ENCODE measurements around the gene MAFG. TPM values are rescaled to one million over a fixed set of nuclear protein-coding genes. Genes with fewer than 3 reads are reported as not detected.

MAFG gene
- total and polyA plus RNA-seq, 2 of the 13 experiments (the other 11 are each of a cell fraction or from before 2014, with no cell fraction given): 14.5 to 20.0 TPM

DNA sequence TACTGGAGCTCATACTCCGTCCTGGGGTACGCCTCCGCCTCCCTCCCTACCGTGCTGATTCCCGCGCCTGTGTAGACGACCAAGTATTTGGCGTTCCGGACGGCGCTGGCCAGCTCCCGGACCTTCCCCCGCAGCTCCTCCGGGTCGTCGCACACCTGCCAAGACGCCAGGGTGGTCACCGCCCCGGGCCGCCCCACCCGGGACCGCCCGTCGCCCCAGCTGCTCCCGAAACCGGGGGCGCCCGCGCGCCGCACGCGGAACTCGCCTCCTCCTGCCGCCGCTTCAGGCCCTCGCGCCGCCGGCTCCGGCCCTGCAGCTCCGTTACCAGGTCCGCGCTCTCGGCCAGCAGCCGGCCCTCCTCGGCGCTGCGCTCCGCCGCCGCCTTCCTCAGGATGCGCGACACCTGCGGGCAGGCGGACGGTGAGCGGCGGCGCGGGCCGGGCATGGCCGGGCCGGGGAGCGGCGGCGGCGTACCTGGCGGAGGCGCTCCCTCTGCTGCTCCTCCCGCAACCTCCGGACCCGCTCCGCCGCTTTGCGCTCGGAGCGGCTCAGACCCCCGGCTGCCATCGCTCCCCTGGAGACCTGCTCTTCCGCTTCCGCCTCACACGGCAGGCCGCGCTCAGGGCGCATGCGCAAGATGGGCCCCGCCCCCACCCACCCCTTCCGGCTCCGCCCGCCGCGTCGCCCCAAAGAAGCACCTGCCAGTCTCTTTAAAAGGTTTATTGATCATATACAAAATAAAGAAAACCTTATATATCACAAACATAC is 9.8 kb downstream of the MAFG start, which contains the start of gene SIRT7 (continued):
- TF ChIP-seq YEATS4 (CRISPR knock-in tag; IDR thresholded peaks at IDR 0.05; ENCODE audit: borderline replicate concordance) (peak; percentile 12; the same call in 1 of the 2 replicates), ZNF230 (CRISPR knock-in tag; IDR thresholded peaks at IDR 0.05) (no peak), NR2F1 (CRISPR knock-in tag; IDR thresholded peaks at IDR 0.05) (no peak), ZBED4 (CRISPR knock-in tag; IDR thresholded peaks at IDR 0.05; ENCODE audit: borderline replicate concordance) (no peak), RBAK (CRISPR knock-in tag; IDR thresholded peaks at IDR 0.05) (no peak), USF2 (IDR thresholded peaks at IDR 0.05; ENCODE audit: low read depth, low read length) (no peak), USF2 (CRISPR knock-in tag; IDR thresholded peaks at IDR 0.05; ENCODE audit: borderline replicate concordance) (no peak), SRSF4 (IDR thresholded peaks at IDR 0.05; ENCODE audit: low read depth, low read length, poor library complexity, severe bottlenecking) (peak; percentile 79), ZNF367 (CRISPR knock-in tag; IDR thresholded peaks at IDR 0.05; ENCODE audit: borderline replicate concordance) (no peak), FOXJ3 (CRISPR knock-in tag; IDR thresholded peaks at IDR 0.05; ENCODE audit: borderline replicate concordance) (no peak), HDAC2 (CRISPR knock-in tag; IDR thresholded peaks at IDR 0.05) (no peak), ONECUT2 (CRISPR knock-in tag; IDR thresholded peaks at IDR 0.05) (no peak), ZNF17 (CRISPR knock-in tag; IDR thresholded peaks at IDR 0.05) (no peak), FOSL1 (CRISPR knock-in tag; IDR thresholded peaks at IDR 0.05; ENCODE audit: borderline replicate concordance) (no peak), ZNF878 (CRISPR knock-in tag; IDR thresholded peaks at IDR 0.05) (no peak), WIZ (CRISPR knock-in tag; IDR thresholded peaks at IDR 0.05) (no peak)
- TF ChIP-seq, protein P1, sequence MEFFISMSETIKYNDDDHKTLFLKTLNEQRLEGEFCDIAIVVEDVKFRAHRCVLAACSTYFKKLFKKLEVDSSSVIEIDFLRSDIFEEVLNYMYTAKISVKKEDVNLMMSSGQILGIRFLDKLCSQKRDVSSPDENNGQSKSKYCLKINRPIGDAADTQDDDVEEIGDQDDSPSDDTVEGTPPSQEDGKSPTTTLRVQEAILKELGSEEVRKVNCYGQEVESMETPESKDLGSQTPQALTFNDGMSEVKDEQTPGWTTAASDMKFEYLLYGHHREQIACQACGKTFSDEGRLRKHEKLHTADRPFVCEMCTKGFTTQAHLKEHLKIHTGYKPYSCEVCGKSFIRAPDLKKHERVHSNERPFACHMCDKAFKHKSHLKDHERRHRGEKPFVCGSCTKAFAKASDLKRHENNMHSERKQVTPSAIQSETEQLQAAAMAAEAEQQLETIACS (CRISPR knock-in tag; IDR thresholded peaks at IDR 0.05): no peak
- TF ChIP-seq, protein P2, sequence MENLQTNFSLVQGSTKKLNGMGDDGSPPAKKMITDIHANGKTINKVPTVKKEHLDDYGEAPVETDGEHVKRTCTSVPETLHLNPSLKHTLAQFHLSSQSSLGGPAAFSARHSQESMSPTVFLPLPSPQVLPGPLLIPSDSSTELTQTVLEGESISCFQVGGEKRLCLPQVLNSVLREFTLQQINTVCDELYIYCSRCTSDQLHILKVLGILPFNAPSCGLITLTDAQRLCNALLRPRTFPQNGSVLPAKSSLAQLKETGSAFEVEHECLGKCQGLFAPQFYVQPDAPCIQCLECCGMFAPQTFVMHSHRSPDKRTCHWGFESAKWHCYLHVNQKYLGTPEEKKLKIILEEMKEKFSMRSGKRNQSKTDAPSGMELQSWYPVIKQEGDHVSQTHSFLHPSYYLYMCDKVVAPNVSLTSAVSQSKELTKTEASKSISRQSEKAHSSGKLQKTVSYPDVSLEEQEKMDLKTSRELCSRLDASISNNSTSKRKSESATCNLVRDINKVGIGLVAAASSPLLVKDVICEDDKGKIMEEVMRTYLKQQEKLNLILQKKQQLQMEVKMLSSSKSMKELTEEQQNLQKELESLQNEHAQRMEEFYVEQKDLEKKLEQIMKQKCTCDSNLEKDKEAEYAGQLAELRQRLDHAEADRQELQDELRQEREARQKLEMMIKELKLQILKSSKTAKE (CRISPR knock-in tag; IDR thresholded peaks at IDR 0.05; ENCODE audit: borderline replicate concordance): no peak

All from HepG2 (cell line).